Measurements from ENCODE around the gene MIA2.
"Not testable (repeated sequence)": the region's sequence is repeated elsewhere in the genome, so short reads cannot be mapped to it uniquely, and the experiment has no call there.

Gene MIA2

DNA sequence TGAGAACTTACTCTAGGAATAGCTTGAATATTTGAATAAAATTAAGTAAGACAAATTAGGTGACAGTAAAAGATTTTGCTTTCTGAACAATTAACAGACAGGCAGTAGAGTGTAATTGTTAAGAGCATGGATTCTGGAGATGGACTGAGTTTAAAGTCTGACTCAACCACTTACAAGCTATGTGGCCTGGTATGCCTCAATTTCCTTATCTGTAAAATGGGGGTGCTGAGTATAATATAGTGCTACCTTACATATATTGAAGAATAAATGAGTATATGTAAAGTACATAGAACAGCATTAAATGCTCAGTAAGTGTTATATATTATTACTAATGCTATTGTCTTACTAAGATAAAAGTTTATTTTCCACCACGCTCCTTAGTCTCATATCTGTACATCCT is 7.1 kb downstream of the MIA2 start:
- H3K4me3 ChIP-seq (ENCODE audit: low read depth, low read length), result no peak overlapping the region
- TF ChIP-seq, protein P1, sequence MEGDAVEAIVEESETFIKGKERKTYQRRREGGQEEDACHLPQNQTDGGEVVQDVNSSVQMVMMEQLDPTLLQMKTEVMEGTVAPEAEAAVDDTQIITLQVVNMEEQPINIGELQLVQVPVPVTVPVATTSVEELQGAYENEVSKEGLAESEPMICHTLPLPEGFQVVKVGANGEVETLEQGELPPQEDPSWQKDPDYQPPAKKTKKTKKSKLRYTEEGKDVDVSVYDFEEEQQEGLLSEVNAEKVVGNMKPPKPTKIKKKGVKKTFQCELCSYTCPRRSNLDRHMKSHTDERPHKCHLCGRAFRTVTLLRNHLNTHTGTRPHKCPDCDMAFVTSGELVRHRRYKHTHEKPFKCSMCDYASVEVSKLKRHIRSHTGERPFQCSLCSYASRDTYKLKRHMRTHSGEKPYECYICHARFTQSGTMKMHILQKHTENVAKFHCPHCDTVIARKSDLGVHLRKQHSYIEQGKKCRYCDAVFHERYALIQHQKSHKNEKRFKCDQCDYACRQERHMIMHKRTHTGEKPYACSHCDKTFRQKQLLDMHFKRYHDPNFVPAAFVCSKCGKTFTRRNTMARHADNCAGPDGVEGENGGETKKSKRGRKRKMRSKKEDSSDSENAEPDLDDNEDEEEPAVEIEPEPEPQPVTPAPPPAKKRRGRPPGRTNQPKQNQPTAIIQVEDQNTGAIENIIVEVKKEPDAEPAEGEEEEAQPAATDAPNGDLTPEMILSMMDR (IDR thresholded peaks at IDR 0.05; ENCODE audit: low read depth, low read length), result no peak

DNA sequence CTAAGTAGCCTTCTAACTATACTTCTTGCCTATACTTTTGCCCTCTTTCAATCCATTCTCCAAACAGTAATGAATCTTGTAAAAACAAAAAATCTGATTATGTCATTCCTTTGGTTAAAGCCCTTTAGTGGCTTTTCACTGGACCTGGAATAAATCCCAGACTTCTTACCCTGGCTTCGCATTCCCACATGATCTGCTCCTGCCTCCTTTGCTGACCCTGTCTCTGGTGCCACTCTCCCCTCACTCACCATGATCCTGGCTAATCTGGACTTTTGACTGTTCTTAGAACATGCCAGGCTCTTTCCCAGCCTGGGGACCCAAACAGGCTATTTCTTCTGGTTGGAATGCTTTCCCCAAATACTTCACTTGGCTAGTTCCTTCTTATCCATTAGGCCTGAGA is 7.9 kb downstream of the MIA2 start:
- TF ChIP-seq, protein P1 (IDR thresholded peaks at IDR 0.05; ENCODE audit: low read depth, low read length), result no peak
- no peak overlapping the region for H3K4me3 ChIP-seq (ENCODE audit: low read depth, low read length)

DNA sequence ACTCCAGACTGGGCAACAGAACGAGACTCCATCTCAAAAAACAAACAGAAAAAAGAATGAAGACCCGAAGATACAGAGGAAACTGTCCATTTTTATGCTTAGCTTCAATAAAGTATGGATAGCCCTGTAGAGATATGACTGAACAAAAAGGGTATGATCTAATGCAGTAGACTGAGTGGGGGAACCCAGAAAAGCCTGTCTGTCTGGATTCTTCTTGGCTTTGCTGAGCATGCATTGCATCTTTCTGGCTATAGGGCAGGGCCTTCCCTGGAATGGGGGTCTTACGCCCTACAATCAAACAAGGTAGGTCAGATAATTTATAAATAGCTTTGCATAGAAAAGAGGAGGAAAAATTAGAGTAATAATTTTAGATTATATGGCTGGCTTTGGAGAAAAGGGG is 10.1 kb downstream of the MIA2 start:
- TF ChIP-seq, protein P1 (IDR thresholded peaks at IDR 0.05; ENCODE audit: low read depth, low read length), result no peak
- H3K4me3 ChIP-seq (ENCODE audit: low read depth, low read length), result no peak overlapping the region

DNA sequence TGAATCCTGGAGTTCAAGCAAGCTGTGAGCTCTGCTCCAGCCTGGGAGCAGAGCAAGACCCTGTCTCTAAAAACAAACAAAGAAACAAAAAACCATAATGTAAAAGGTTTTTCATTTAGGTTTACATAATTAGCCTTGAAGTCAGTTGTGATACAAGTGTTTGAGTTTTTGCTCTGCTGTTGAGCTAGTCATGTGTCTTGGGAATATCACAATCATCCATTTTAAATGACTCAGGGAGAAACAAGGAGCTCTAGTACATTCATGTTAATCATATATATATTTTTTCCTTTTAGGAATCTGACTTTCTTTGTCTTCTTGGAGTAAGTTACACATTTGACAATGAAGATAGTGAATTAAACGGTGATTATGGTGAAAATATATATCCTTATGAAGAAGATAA is 12.9 kb downstream of the MIA2 start:
- H3K4me3 ChIP-seq (ENCODE audit: low read depth, low read length), result no peak overlapping the region
- TF ChIP-seq, protein P1 (IDR thresholded peaks at IDR 0.05; ENCODE audit: low read depth, low read length), result no peak

GRCh38 chr14:39247256-39247655 is 13.5 kb downstream of the MIA2 start:
- TF ChIP-seq, protein P1 (IDR thresholded peaks at IDR 0.05; ENCODE audit: low read depth, low read length), result no peak

DNA sequence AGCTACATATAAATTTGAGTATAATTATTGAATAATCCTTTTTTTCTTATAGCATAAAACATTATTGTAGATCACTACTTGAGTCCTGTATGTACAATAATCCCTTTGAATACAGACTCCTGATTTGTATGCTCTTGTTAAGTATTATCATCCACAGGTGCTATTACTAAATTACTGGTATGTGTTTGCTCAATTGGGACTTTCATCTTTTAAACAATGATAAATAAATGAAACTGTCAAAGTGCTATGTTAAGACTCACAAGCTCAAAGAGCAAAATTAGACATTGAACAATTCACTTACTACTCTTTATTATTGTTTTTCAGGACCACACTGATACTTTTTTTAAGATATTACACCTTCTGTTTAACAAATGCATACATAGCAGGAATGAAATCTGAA is 17.8 kb downstream of the MIA2 start:
- H3K4me3 ChIP-seq (ENCODE audit: low read depth, low read length), result no peak overlapping the region
- TF ChIP-seq, protein P1 (IDR thresholded peaks at IDR 0.05; ENCODE audit: low read depth, low read length), result no peak

More at GRCh38 chr14:39247256-39247655, 13.5 kb downstream of the MIA2 start:
- H3K4me3 ChIP-seq (ENCODE audit: low read depth, low read length), result no peak overlapping the region

DNA sequence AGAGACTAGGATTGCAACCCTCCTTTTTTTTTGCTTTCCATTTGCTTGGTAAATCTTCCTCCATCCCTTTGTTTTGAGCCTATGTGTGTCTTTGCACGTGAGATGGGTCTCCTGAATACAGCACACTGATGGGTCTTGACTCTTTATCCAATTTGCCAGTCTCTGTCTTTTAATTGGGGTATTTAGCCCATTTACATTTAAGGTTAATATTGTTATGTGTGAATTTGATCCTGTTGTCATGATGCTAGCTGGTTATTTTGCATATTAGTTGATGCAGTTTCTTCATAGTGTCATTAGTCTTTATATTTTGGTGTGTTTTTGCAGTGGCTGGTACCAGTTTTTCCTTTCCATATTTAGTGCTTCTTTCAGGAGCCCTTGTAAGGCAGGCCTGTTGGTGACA is 23.7 kb downstream of the MIA2 start:
- H3K4me3 ChIP-seq (ENCODE audit: low read depth, low read length), result not testable (repeated sequence)

- TF ChIP-seq, protein P1 (IDR thresholded peaks at IDR 0.05; ENCODE audit: low read depth, low read length), result no peak
- no peak overlapping the region for H3K4me3 ChIP-seq (ENCODE audit: low read depth, low read length)
Measured at GRCh38 chr14:39258782-39259545, 25.2 kb downstream of the MIA2 start.

GRCh38 chr14:39260161-39260560 is 26.4 kb downstream of the MIA2 start:
- H3K4me3 ChIP-seq (ENCODE audit: low read depth, low read length), result not testable (repeated sequence)

GRCh38 chr14:39262214-39262613 is 28.5 kb downstream of the MIA2 start:
- not testable (repeated sequence) for H3K4me3 ChIP-seq (ENCODE audit: low read depth, low read length)

Data from WI38 (cell line).